GM19468 (cell line): ENCODE data around the gene LRP5.
A peak's percentile ranks its signal among the peaks of the same experiment; 100 is the strongest.

Experiments
- ATAC-seq: cut with Tn5 transposase; IDR thresholded peaks from one replicate; pipeline ENCODE4 v1.9.1; 2021; ENCODE audit warnings: mild to moderate bottlenecking, moderate library complexity, moderate number of reproducible peaks; ENCODE audit not compliant: unreplicated experiment; ENCODE audit errors: extremely low read depth

LRP5 gene

GRCh38 chr11:68361702-68362101 is 49.3 kb downstream of the LRP5 start:
- no peak for ATAC-seq

GRCh38 chr11:68362801-68363379 is 50.5 kb downstream of the LRP5 start:
- ATAC-seq = no peak

- ATAC-seq = no peak
Observed at GRCh38 chr11:68363776-68364175, 51.4 kb downstream of the LRP5 start.

DNA sequence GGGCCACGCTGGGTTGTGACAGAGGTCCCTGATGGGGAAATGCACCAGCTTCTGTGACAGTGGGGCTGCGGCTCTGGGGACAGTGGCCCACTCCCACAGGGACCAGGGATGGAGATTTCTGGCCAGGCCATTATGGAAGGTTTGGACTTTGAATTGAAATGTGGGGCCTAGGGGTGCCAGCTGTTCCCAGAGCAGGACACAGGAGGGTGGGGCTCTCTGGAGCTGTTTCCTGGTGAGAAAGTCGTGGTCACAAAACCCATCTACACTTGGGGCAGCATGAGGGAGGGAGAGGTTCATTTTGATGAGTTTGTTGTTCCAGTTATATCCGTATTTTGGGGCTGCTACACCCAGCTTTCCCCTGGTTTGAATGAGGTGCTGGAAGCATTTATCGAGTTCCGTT is 52.2 kb downstream of the LRP5 start:
- no peak for ATAC-seq

DNA sequence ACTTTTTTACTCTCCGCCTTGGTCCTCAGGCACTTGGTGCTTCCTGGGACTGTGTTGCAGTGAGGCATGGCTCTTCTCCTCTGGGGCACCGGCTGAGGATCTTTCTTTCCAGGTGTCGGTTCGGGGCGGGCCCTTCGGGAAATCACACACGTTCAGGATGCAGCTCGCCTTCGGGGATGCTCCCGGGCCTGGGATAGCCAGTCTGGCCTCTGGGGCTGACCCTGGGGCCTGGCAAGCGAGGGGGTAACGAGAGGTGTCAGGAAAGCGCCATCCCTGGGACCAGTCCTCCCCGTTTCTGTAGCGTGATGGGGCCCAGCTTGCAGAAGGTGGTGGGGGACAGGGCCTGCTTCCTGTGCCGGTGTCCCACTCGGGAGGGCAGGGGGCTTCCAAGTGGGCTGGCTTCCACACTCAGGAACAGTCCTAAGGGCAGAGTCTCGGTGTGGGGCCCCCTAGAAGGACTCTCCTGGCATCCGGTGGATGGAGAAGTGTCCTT is 53.6 kb downstream of the LRP5 start:
- no peak for ATAC-seq

DNA sequence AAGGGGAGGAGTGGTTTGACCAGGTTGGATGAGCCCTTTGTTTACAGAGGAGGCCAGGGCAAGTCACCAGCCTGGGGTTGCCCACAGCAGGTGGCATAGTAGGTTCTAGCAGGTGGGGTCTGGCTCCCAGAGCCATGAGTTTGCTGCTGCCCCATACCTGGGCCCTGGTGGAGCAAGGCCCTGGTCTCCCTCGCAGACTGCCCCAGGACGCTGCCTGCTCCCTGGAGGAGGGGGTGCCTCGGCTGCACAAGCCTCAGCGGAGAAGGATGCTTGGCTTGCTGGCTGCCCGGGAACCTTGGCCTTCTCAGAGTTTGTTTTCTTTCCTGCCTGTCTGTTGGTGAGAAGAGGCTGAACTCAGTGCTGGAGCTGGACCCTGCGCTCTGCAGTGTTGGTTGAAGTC is 54.9 kb downstream of the LRP5 start:
- ATAC-seq = no peak

DNA sequence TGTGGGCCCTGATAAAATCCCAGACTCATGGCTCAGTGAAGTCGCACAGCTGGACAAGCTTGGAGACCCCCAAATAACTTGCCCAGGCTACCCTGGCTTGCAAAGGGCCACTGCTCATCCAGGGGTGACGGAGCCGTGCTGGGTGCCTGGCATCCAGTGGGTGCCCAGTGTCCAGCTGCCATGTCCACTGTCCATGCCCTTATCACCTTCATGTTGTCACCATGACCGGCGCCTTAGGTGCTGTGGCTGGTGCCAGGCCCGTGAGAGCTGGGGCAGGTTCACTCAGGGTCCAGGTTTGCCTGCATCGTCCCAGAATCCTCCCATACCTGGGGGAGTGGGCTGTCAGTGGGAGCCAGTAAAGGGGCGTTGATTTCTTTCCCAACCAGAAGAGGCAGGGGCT is 57.4 kb downstream of the LRP5 start:
- no peak for ATAC-seq

DNA sequence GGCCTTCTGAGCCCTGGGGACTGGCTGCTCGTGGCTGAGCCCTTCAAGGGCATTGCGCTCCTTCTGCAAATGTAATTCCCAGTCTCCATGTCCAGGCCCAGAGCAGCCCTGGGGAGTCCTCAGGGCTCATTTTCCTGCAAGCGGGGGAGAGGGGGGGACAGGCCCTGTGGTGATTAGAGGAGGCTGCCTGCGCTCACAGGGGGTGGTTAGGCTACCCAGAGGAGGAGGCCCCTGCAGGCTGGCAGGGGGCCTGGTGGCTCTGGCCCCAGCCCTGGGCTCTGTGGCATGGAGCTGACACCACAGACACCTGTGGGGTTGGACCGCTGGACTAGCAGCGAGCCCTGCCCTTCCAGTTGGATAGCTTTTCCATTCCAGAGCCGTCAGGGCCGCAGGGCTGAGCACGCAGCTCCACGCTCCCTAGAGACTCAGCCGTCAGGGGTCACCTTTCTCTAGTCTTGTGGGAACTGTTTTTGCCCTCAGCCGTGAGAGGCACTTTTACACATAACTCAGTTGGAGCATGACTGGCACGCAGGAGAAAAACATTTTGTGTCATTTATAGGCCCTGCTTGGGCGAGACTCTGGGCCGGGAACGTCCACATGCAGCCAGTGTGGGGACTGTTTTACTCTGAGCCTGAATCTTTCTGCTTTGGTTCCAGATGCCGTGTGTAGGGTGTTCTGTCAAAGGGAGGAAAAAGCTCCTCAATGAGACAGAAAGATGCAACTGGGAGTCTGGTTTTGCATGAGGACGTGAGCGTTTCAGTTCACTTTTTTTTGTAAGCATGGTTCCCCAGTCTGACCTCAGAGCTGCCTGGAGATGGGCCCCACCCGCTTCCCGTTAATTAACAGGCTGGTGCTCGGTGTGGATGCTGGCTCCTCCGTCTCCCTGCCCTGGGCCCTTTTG is 58.1 kb downstream of the LRP5 start:
- peak; percentile 30 for ATAC-seq

GRCh38 chr11:68371171-68372041 is 59.0 kb downstream of the LRP5 start:
- peak; percentile 11 for ATAC-seq

GRCh38 chr11:68372114-68372513 is 59.7 kb downstream of the LRP5 start:
- no peak for ATAC-seq

GRCh38 chr11:68372625-68373024 is 60.2 kb downstream of the LRP5 start:
- ATAC-seq = no peak

DNA sequence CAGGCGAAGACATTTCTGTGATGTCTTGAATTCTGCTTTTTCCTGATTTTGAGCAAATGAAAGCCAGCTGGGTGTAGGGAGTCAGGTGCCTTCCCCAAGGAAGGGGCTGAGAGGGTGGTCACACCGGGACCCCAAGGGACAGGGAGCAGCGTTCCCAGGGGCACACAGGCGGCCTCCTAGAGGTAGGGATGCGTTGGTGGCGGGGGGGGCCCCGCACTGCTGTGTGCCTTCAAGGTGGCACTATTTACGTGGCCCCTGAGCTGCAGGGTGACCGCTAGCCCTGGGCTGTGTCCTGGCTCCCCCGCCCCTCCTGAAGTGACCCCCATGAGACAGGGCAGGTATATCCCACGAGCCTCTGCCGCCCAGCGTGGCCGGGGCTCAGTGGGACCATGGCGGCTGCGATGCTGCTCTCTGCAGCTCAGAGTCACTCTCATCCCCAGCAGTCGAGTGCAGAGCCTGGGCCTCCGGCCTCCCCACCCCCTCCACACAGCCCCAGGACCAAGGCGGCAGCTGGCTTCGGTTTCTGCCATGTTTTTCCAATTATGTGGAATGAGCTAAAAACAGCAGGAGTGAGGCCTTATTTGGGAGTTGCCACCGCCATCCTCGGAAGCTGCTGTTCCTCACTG is 60.9 kb downstream of the LRP5 start:
- ATAC-seq = no peak

DNA sequence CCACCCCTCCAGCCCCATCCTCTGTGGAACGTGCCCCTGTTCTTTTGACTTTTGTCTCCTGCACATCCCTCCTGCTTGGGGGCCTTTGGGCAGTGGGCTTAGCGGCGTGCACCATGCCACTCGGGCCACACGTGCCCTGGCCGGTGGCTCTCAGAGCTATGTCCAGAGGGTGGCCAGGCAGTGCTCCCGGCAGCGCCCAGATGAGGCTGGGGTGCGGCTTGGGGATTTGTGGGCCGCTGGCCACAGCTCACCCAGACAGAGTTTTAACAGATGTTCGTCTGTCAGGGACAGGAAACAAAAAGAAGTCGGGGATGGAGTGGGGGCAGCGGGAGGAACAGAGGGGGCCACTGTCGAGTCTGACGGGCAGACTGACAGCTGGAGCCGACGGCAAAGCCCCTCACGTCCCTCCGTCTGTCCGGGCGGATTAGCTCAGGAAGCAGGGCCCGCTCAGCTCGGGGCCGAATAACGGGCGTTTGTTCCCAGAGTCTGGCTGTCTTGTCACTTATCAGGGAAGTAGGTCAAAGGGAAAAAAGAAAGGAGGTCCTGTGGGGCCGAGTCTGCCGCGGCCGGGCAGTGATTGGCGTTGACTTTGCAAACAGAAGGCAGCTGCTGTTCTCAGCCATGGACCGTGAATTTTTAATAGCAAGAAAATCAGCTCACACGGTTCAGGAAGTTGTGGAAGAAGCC is 61.6 kb downstream of the LRP5 start:
- no peak for ATAC-seq

DNA sequence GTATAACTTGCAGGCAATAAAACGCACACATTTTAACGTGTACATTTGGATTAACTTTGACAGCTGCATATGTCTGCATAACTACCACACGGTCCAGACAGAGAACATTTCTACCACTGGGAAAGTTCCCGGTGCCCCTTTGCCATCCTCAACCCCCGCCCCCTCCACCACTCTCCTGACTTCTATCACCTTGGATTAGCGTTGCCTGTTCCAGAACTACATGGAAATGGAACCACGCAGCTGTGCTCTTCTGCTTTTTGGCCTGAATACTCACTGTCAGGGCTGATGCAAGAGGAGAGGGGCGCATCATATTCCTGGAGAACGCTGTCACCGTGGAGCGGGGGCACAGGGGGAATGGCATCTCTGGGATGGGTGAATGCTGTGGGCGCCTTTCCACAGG is 62.1 kb downstream of the LRP5 start:
- no peak for ATAC-seq

GRCh38 chr11:68375337-68375736 is 62.9 kb downstream of the LRP5 start:
- no peak for ATAC-seq

DNA sequence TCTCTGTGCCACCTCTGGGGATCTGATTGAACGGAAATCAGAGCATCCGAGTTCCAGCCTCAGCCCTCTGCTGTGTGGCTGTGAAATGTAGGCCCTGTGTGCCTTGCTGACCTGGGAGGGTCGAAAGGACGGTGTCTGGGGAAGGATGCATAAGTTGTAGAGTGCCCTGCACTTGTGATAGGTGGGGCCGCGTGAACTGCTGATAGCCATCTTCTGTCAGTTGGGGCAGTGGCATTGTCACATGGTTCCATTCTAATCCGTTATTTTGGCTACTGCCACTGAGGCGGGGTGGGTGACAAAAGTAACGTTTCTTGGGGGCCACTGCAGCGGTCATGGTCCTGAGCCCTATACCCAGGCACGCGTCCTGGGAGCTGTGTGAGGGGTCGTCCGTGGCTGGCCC is 63.4 kb downstream of the LRP5 start:
- no peak for ATAC-seq

DNA sequence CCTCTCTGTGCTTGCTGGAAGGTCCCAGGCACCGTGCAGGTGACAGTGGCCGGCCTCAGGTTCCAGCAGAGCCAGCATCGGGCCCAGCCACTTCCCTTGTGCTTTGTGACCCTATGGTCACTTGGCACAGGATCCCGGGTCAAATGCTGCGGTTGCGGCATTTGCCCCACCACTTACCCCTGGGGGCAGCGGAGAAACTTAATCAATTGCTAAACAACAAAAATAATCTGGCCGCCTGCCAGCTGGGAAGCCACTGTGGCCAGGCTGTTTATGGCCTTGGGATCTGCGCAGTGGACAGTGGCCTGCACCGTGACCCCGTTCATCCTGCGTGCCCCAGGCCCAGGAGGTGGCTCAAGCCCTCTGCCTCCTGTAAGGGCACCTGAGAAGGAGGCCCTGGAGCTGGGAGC is 65.0 kb downstream of the LRP5 start:
- no peak for ATAC-seq

- ATAC-seq = no peak
Observed at GRCh38 chr11:68379206-68379605, 66.8 kb downstream of the LRP5 start.

GRCh38 chr11:68380786-68381622 is 68.6 kb downstream of the LRP5 start:
- ATAC-seq = no peak
